ENCODE results near the gene MGLL.

DNA sequence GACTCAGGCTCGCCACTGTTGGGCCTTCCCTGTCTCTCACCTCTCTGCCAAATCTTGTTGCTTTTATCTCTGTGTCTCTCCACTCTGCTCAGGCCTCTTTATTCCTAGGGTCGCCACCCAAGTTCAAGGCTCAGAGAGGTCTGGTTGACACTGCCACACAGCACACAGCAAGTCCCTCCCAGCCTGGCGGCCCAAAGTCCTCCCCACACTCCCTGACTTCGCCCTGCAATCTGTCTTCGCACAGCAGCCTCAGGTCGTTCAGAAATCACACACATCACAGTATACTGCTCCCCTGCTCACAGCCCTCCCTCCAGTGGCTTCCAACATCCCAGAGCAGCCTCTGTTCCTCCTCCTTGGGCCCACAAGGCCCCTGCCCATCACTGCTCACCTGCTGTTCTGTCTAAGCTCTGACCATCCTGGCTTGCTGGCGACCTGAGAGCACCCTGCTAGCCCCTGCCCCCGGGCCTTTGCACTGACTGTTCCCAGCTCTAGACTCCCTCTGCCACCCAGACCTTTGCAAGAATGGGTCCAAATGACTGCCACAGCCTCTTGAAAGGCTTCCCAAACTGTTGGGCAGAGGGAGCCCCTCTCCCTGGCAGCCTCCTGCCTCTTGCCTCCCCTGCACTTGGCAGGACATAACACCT, 48.4 kb downstream of the MGLL start:
- TF ChIP-seq, protein P1, sequence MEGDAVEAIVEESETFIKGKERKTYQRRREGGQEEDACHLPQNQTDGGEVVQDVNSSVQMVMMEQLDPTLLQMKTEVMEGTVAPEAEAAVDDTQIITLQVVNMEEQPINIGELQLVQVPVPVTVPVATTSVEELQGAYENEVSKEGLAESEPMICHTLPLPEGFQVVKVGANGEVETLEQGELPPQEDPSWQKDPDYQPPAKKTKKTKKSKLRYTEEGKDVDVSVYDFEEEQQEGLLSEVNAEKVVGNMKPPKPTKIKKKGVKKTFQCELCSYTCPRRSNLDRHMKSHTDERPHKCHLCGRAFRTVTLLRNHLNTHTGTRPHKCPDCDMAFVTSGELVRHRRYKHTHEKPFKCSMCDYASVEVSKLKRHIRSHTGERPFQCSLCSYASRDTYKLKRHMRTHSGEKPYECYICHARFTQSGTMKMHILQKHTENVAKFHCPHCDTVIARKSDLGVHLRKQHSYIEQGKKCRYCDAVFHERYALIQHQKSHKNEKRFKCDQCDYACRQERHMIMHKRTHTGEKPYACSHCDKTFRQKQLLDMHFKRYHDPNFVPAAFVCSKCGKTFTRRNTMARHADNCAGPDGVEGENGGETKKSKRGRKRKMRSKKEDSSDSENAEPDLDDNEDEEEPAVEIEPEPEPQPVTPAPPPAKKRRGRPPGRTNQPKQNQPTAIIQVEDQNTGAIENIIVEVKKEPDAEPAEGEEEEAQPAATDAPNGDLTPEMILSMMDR (IDR thresholded peaks at IDR 0.05): no peak
- no peak for TF ChIP-seq TCF7L2 (IDR thresholded peaks at IDR 0.05; ENCODE audit: low read depth, low read length)
